Activated T-helper 2 cell treated with anti-CD3 and anti-CD28 coated beads, Interferon-gamma antibody, Interleukin-2, Interleukin-4, amounts not matched to agents 10 μg/mL and 5 μg/mL and 100 μg/mL, durations not matched to agents 14 hours and 24 hours and 36 hours (primary cell): ENCODE data around the gene SGPL1. TPM values are rescaled to one million over a fixed set of nuclear protein-coding genes. Genes with fewer than 3 reads are reported as not detected.
"Not testable (repeated sequence)": the region's sequence is repeated elsewhere in the genome, so short reads cannot be mapped to it uniquely, and the experiment has no call there.

Source experiments
- DNase-seq: peaks from one replicate; pipeline ENCODE4 v3.0.0; 2021; ENCODE audit warnings: low spot score
- H3K27ac Mint-ChIP-seq: one replicate; pipeline ENCODE4 v1.8.0; 2021; ENCODE audit warnings: mixed read lengths
- H3K27me3 Mint-ChIP-seq: one replicate; pipeline ENCODE4 v1.8.0; 2021; ENCODE audit warnings: low read depth, mixed read lengths
- H3K36me3 Mint-ChIP-seq: one replicate; pipeline ENCODE4 v1.8.0; 2021; ENCODE audit warnings: low read depth, mixed read lengths
- H3K4me1 Mint-ChIP-seq: one replicate; pipeline ENCODE4 v1.8.0; 2021; ENCODE audit warnings: low read depth, mixed read lengths
- H3K4me3 Mint-ChIP-seq: one replicate; pipeline ENCODE4 v1.8.0; 2021; ENCODE audit warnings: low read depth, mild to moderate bottlenecking, moderate library complexity, mixed read lengths
- H3K9me3 Mint-ChIP-seq: one replicate; pipeline ENCODE4 v1.8.0; 2021; ENCODE audit warnings: mixed read lengths
- intact Hi-C: fragments of 100-400 bp; cut with micrococcal nuclease; formaldehyde crosslinking; loops from one replicate; pipeline ENCODE4 v1.15.1; 2023
- total RNA-seq: library from RNA; stranded (reverse); gene quantifications from 2 replicates; pipeline ENCODE4 v1.2.3, GENCODE V29; 2022

Gene SGPL1
- total RNA-seq, result 124 and 139 TPM in 2 replicates

- intact Hi-C loops, result loop anchor here (1.0 to 2.0 kb wide), 3 partner anchors 17 to 265 kb away; no protein-coding TSS in a partner anchor
- Mint-ChIP-seq H3K27ac (peak within 1 kb of the TSS; percentile 83), H3K27me3 (no peaks in the 10 kb centered on the region), H3K4me1 (peaks cover 28% of the 10 kb centered on the region), H3K9me3 (no peaks in the 10 kb centered on the region), H3K4me3 (peak within 1 kb of the TSS; percentile 93), H3K36me3 (peaks cover 38% of the 10 kb centered on the region)
- peak; percentile 79 for DNase-seq
Measured at GRCh38 chr10:70815504-70816219, at the start of gene SGPL1. Gene SGPL1, plus strand, starts transcription at chr10:70815948. Its CDS starts 906 bp downstream, at chr10:70816854.

GRCh38 chr10:70768026-70768685 lies 47.6 kb upstream of the SGPL1 start:
- intact Hi-C loops, H3K4me1 Mint-ChIP-seq, DNase-seq, H3K36me3 Mint-ChIP-seq, H3K27ac Mint-ChIP-seq, H3K4me3 Mint-ChIP-seq: not testable (repeated sequence)
- peaks cover 15% of the 10 kb centered on the region for H3K9me3 Mint-ChIP-seq
- peaks cover 10% of the 10 kb centered on the region for H3K27me3 Mint-ChIP-seq

- Mint-ChIP-seq H3K27ac (no peak overlapping the region), H3K4me3 (no peak overlapping the region), H3K36me3 (no peaks in the 10 kb centered on the region), H3K9me3 (peaks cover 15% of the 10 kb centered on the region), H3K4me1 (no peaks in the 10 kb centered on the region), H3K27me3 (peaks cover 10% of the 10 kb centered on the region)
- no peak for DNase-seq
- intact Hi-C loops, result no loop called here
Measured at GRCh38 chr10:70769121-70769520, 46.6 kb upstream of the SGPL1 start.

- Mint-ChIP-seq H3K4me3 (no peak overlapping the region), H3K36me3 (no peaks in the 10 kb centered on the region), H3K27ac (no peak overlapping the region), H3K4me1 (no peaks in the 10 kb centered on the region), H3K9me3 (peaks cover 15% of the 10 kb centered on the region), H3K27me3 (peaks cover 10% of the 10 kb centered on the region)
- DNase-seq, result no peak
- intact Hi-C loops, result no loop called here
Measured at GRCh38 chr10:70770001-70770400, 45.7 kb upstream of the SGPL1 start.

- peaks cover 10% of the 10 kb centered on the region for H3K27me3 Mint-ChIP-seq
Measured at GRCh38 chr10:70770516-70770915, 45.2 kb upstream of the SGPL1 start.

GRCh38 chr10:70771311-70772194 lies 44.2 kb upstream of the SGPL1 start:
- H3K9me3 Mint-ChIP-seq, result peaks cover 5% of the 10 kb centered on the region
- peaks cover 10% of the 10 kb centered on the region for H3K27me3 Mint-ChIP-seq
- H3K4me1 Mint-ChIP-seq, result no peaks in the 10 kb centered on the region
- H3K27ac Mint-ChIP-seq, result no peak overlapping the region
- no peak for DNase-seq
- no peaks in the 10 kb centered on the region for H3K36me3 Mint-ChIP-seq
- H3K4me3 Mint-ChIP-seq, result no peak overlapping the region
- intact Hi-C loops, result no loop called here

More at GRCh38 chr10:70770516-70770915, 45.2 kb upstream of the SGPL1 start:
- intact Hi-C loops, H3K36me3 Mint-ChIP-seq, DNase-seq, H3K9me3 Mint-ChIP-seq, H3K4me1 Mint-ChIP-seq, H3K4me3 Mint-ChIP-seq, H3K27ac Mint-ChIP-seq: not testable (repeated sequence)

- Mint-ChIP-seq H3K27me3 (peaks cover 4% of the 10 kb centered on the region), H3K36me3 (no peaks in the 10 kb centered on the region), H3K4me3 (no peak overlapping the region), H3K9me3 (no peaks in the 10 kb centered on the region), H3K27ac (no peak overlapping the region), H3K4me1 (no peaks in the 10 kb centered on the region)
- intact Hi-C loops, result no loop called here
- DNase-seq, result no peak
Measured at GRCh38 chr10:70772627-70773026, 43.1 kb upstream of the SGPL1 start.

- Mint-ChIP-seq H3K27ac (no peak overlapping the region), H3K9me3 (no peaks in the 10 kb centered on the region), H3K36me3 (no peaks in the 10 kb centered on the region), H3K4me3 (no peak overlapping the region), H3K4me1 (no peaks in the 10 kb centered on the region), H3K27me3 (peaks cover 2% of the 10 kb centered on the region)
- intact Hi-C loops, result no loop called here
- no peak for DNase-seq
Measured at GRCh38 chr10:70773461-70773860, 42.3 kb upstream of the SGPL1 start.

- peaks cover 2% of the 10 kb centered on the region for H3K27me3 Mint-ChIP-seq
- H3K4me1 Mint-ChIP-seq, result no peaks in the 10 kb centered on the region
- intact Hi-C loops, result no loop called here
- H3K9me3 Mint-ChIP-seq, result no peaks in the 10 kb centered on the region
- no peak for DNase-seq
- no peak overlapping the region for H3K4me3 Mint-ChIP-seq
- no peaks in the 10 kb centered on the region for H3K36me3 Mint-ChIP-seq
- no peak overlapping the region for H3K27ac Mint-ChIP-seq
Measured at GRCh38 chr10:70773965-70774809, 41.6 kb upstream of the SGPL1 start.

- H3K27ac Mint-ChIP-seq, result no peak overlapping the region
- no peak for DNase-seq
- intact Hi-C loops, result no loop called here
- no peak overlapping the region for H3K4me3 Mint-ChIP-seq
- H3K9me3 Mint-ChIP-seq, result no peaks in the 10 kb centered on the region
- H3K4me1 Mint-ChIP-seq, result no peaks in the 10 kb centered on the region
- peaks cover 2% of the 10 kb centered on the region for H3K27me3 Mint-ChIP-seq
- no peaks in the 10 kb centered on the region for H3K36me3 Mint-ChIP-seq
Measured at GRCh38 chr10:70774810-70775678, 40.7 kb upstream of the SGPL1 start.

GRCh38 chr10:70775679-70776454 lies 39.9 kb upstream of the SGPL1 start:
- DNase-seq, result no peak
- no peak overlapping the region for H3K27ac Mint-ChIP-seq
- H3K9me3 Mint-ChIP-seq, result no peaks in the 10 kb centered on the region
- intact Hi-C loops, result no loop called here
- no peak overlapping the region for H3K4me3 Mint-ChIP-seq
- no peaks in the 10 kb centered on the region for H3K4me1 Mint-ChIP-seq
- H3K36me3 Mint-ChIP-seq, result no peaks in the 10 kb centered on the region
- H3K27me3 Mint-ChIP-seq, result peaks cover 2% of the 10 kb centered on the region
